Smooth muscle cell (in vitro differentiated cells): Measurements from ENCODE around the gene GRPEL2. TPM values are rescaled to one million over a fixed set of nuclear protein-coding genes. Genes with fewer than 3 reads are reported as not detected.
A peak's percentile ranks its signal among the peaks of the same experiment; 100 is the strongest.

ENCODE experiments used
- DNase-seq: peaks from one replicate; lab custom pipeline; 2025; ENCODE audit not compliant: unreplicated experiment; lab: John Stamatoyannopoulos, UW
- H2AFZ ChIP-seq: fragments of 200-600 bp; sonication (generic); 2 replicates; pipeline ENCODE4 v1.6.0; 2016; ENCODE audit warnings: antibody characterized with exemption, low read depth, mild to moderate bottlenecking
- H3F3A ChIP-seq: fragments of 200-600 bp; sonication (generic); 2 replicates; pipeline ENCODE4 v1.6.0; 2017; ENCODE audit warnings: antibody characterized with exemption, low read depth
- H3K27ac ChIP-seq: fragments of 200-600 bp; sonication (generic); 2 replicates; pipeline ENCODE4 v1.5.1; 2016; ENCODE audit warnings: low read depth, mild to moderate bottlenecking
- H3K27me3 ChIP-seq: fragments of 200-600 bp; sonication (generic); 2 replicates; pipeline ENCODE4 v1.6.1; 2016; ENCODE audit warnings: low read depth, mild to moderate bottlenecking
- H3K36me3 ChIP-seq: fragments of 200-600 bp; sonication (generic); 2 replicates; pipeline ENCODE4 v1.5.1; 2016; ENCODE audit warnings: low read depth
- H3K4me1 ChIP-seq: fragments of 200-600 bp; sonication (generic); 2 replicates; pipeline ENCODE4 v1.5.1; 2016; ENCODE audit warnings: low read depth
- H3K4me2 ChIP-seq: fragments of 200-600 bp; sonication (generic); 2 replicates; pipeline ENCODE4 v1.6.0; 2016; ENCODE audit warnings: mild to moderate bottlenecking
- H3K4me3 ChIP-seq: fragments of 200-600 bp; sonication (generic); 2 replicates; pipeline ENCODE4 v1.5.1; 2016; ENCODE audit warnings: mild to moderate bottlenecking
- H3K79me2 ChIP-seq: fragments of 200-600 bp; sonication (generic); 2 replicates; pipeline ENCODE4 v1.6.0; 2016; ENCODE audit warnings: low read depth, mild to moderate bottlenecking
- H3K9ac ChIP-seq: fragments of 200-600 bp; sonication (generic); 2 replicates; pipeline ENCODE4 v1.6.0; 2016; ENCODE audit warnings: low read depth
- H3K9me3 ChIP-seq: fragments of 200-600 bp; sonication (generic); replicated peaks from 2 replicates; pipeline ENCODE4 v1.5.1; 2016; ENCODE audit warnings: low read depth
- H4K20me1 ChIP-seq: fragments of 200-600 bp; sonication (generic); 2 replicates; pipeline ENCODE4 v1.6.0; 2016; ENCODE audit warnings: low read depth
- WGBS: methylation state at CpG from one replicate; pipeline ENCODE4 v1.1.7; 2016; ENCODE audit warnings: low lambda C conversion rate; 5-methylcytosine and 5-hydroxymethylcytosine counted together
- polyA plus RNA-seq: library from polyadenylated mRNA; unstranded; fragments of >200 nt; fragmentation: Nextera tagmentation; extraction: Ambion mirVana; gene quantifications from 2 replicates; pipeline ENCODE4 v1.2.1, GENCODE V29; 2016
- total RNA-seq: library from RNA; depleted of rRNA; stranded (reverse); fragments of >200 nt; gene quantifications from 2 replicates; pipeline ENCODE4 v1.2.3, GENCODE V29; 2014
- TF ChIP-seq, protein P1 (sequence below): fragments of 200-600 bp; sonication (generic); IDR thresholded peaks from 2 replicates; pipeline ENCODE4 v1.5.1; 2017; ENCODE audit warnings: borderline replicate concordance, mild to moderate bottlenecking, antibody characterized with exemption; ENCODE audit not compliant: insufficient read depth, poor library complexity, severe bottlenecking

The GRPEL2 gene
- total and polyA plus RNA-seq, 2 experiments from 2014 or later = 5.2 to 13.0 TPM

DNA sequence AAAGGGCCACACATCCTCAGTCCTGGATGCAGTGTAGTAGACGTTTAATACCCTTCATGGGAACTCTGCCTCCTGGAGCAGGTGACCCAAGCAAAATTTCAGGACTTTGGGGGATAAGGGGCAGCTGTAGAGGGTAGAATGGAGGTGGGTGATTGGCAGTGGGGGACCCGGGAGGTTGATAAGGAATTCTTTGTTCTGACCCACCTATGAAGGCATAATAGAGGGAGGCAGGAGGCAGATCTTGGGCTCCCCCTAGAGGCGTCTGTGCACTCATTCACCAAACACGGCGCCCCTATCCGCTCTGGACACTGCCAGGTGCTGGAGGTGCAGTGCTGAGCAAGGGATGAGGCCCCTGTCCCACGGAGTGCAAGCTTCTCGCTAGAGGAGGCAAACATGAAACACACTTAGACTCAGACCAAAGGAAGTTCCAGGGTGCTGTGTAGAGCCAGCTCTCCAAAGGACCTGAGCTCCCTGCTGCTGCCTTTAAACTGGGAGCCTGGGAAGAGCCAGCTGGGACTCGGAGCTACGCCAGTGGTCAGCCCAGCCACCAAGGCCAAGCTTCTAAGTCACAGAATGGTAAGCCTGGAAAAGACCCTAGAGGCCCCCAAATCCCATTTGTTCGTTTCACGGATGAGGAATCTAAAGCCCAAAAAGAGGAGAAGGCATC is 26.1 kb downstream of the GRPEL2 start:
- Histone ChIP-seq H3K9me3 (no peaks in the 10 kb centered on the region), H3K36me3 (no peaks in the 10 kb centered on the region), H4K20me1 (no peaks in the 10 kb centered on the region), H3K9ac (no peak overlapping the region), H3K27ac (no peak overlapping the region), H3K27me3 (no peaks in the 10 kb centered on the region), H2AFZ (no peak overlapping the region), H3K79me2 (no peaks in the 10 kb centered on the region), H3F3A (no peaks in the 10 kb centered on the region), H3K4me2 (no peak overlapping the region), H3K4me1 (no peaks in the 10 kb centered on the region), H3K4me3 (no peak overlapping the region)
- DNase-seq = no peak
- WGBS = 56% methylated on average over 11 of the region's 12 CpGs
- TF ChIP-seq, protein P1, sequence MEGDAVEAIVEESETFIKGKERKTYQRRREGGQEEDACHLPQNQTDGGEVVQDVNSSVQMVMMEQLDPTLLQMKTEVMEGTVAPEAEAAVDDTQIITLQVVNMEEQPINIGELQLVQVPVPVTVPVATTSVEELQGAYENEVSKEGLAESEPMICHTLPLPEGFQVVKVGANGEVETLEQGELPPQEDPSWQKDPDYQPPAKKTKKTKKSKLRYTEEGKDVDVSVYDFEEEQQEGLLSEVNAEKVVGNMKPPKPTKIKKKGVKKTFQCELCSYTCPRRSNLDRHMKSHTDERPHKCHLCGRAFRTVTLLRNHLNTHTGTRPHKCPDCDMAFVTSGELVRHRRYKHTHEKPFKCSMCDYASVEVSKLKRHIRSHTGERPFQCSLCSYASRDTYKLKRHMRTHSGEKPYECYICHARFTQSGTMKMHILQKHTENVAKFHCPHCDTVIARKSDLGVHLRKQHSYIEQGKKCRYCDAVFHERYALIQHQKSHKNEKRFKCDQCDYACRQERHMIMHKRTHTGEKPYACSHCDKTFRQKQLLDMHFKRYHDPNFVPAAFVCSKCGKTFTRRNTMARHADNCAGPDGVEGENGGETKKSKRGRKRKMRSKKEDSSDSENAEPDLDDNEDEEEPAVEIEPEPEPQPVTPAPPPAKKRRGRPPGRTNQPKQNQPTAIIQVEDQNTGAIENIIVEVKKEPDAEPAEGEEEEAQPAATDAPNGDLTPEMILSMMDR = peak; percentile 69

GRCh38 chr5:149372076-149372795 is 26.9 kb downstream of the GRPEL2 start:
- 69% methylated on average over 4 of the region's 4 CpGs for WGBS

DNA sequence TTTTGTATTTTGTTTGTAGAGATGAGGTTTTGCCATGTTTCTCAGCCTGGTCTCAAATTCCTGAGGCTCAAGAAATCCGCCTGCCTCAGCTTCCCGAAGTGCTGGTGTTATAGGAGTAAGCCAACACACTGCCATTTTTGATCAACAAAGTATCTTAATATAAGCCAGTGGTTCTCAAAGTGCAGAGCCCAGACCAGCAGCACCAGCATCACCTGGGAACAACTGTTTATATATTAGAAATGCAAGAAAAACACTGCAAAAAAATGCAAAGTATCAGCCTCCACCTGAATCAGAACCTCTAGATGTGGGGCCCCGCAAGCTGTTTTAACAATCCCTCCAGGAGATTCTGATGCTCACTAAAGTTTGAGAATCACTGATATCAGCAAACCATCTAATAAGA is 27.6 kb downstream of the GRPEL2 start:
- Histone ChIP-seq H3K4me1 (no peaks in the 10 kb centered on the region), H3K9me3 (no peaks in the 10 kb centered on the region), H3K79me2 (no peaks in the 10 kb centered on the region), H3K27me3 (no peaks in the 10 kb centered on the region), H3K4me2 (no peak overlapping the region), H3K27ac (no peak overlapping the region), H3K36me3 (no peaks in the 10 kb centered on the region), H4K20me1 (no peaks in the 10 kb centered on the region), H3F3A (no peaks in the 10 kb centered on the region), H3K9ac (no peak overlapping the region), H2AFZ (no peak overlapping the region), H3K4me3 (no peak overlapping the region)
- no peak for DNase-seq
- TF ChIP-seq, protein P1 = no peak
- WGBS = 94% methylated on average over 3 of the region's 3 CpGs

More at GRCh38 chr5:149372076-149372795, 26.9 kb downstream of the GRPEL2 start:
- no peak for DNase-seq
- Histone ChIP-seq H3K4me3 (no peak overlapping the region), H3K4me2 (no peak overlapping the region), H3K9ac (no peak overlapping the region), H2AFZ (no peak overlapping the region), H3K79me2 (no peaks in the 10 kb centered on the region), H4K20me1 (no peaks in the 10 kb centered on the region), H3K9me3 (no peaks in the 10 kb centered on the region), H3K27ac (no peak overlapping the region), H3K4me1 (no peaks in the 10 kb centered on the region), H3F3A (no peaks in the 10 kb centered on the region), H3K27me3 (no peaks in the 10 kb centered on the region), H3K36me3 (no peaks in the 10 kb centered on the region)
- TF ChIP-seq, protein P1 = no peak

DNA sequence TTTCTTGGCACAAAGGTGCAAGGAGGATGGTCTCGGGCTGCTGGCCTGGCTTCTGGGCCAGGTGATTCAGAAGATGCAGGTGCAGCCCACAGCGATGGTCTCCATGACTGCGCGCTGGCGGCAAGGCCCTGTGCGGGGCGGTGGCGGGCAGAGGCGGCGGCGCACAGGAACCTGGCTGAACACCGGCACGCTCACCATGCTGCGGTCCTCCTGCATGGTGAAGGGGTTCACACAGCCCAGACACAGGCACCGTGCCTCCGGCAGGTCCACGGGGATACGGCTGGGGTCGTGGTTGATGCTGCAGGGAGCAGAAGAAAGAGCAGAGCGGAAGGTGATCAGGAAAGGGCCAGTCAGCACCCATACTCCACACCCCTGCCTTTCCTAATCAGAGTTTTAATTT is 29.0 kb downstream of the GRPEL2 start:
- H3F3A ChIP-seq = no peaks in the 10 kb centered on the region
- H3K9ac ChIP-seq = no peak overlapping the region
- no peak overlapping the region for H3K4me2 ChIP-seq
- no peaks in the 10 kb centered on the region for H3K27me3 ChIP-seq
- TF ChIP-seq, protein P1 = no peak
- no peaks in the 10 kb centered on the region for H3K79me2 ChIP-seq
- no peak overlapping the region for H3K4me3 ChIP-seq
- no peak overlapping the region for H2AFZ ChIP-seq
- no peak for DNase-seq
- no peaks in the 10 kb centered on the region for H3K36me3 ChIP-seq
- H3K27ac ChIP-seq = no peak overlapping the region
- no peaks in the 10 kb centered on the region for H3K4me1 ChIP-seq
- 96% methylated on average over 20 of the region's 20 CpGs for WGBS
- no peaks in the 10 kb centered on the region for H3K9me3 ChIP-seq
- no peaks in the 10 kb centered on the region for H4K20me1 ChIP-seq
